HCT116 (cell line): Measurements from ENCODE around the gene SBF2.

Source experiments
- CBX3 ChIP-seq: IDR thresholded peaks from 2 replicates; pipeline ENCODE4 v1.6.1; 2012; ENCODE audit warnings: low read depth
- CTCF ChIP-seq, 3 experiments: fragments of 200-600 bp in 1 of 3; sonication (generic) in 1 of 3; IDR thresholded peaks in 2 of 3; conservative IDR thresholded peaks in 1 of 3; 2 replicates each; pipeline ENCODE4 v1.5.1; 2012 to 2017; ENCODE audit warnings: low read depth in 2 of 3, low read length in 2 of 3, antibody characterized with exemption in 1 of 3, borderline replicate concordance in 1 of 3, control low read depth in 1 of 3, mild to moderate bottlenecking in 1 of 3, mixed read lengths in 1 of 3, mixed run types in 1 of 3, moderate library complexity in 1 of 3; ENCODE audit not compliant: insufficient read depth in 1 of 3
- EZH2 ChIP-seq: fragments of 200-600 bp; sonication (generic); IDR thresholded peaks from 2 replicates; pipeline ENCODE4 v1.6.1; 2017; ENCODE audit warnings: antibody characterized with exemption, mixed run types
- JUND ChIP-seq: IDR thresholded peaks from 2 replicates; pipeline ENCODE4 v1.6.1; 2012
- MAX ChIP-seq: IDR thresholded peaks from 2 replicates; pipeline ENCODE4 v1.6.1; 2012
- POLR2A ChIP-seq: IDR thresholded peaks from 2 replicates; pipeline ENCODE4 v1.7.0; 2011; ENCODE audit warnings: borderline replicate concordance; ENCODE audit not compliant: insufficient read depth, insufficient read length; ENCODE audit errors: extremely low read depth
- POLR2AphosphoS5 ChIP-seq: IDR thresholded peaks from 2 replicates; pipeline ENCODE4 v1.6.1; 2011; ENCODE audit warnings: mild to moderate bottlenecking, low read depth, low read length, moderate library complexity
- ZFX ChIP-seq: fragments of 450-650 bp; IDR thresholded peaks from 2 replicates; pipeline ENCODE4 v1.6.1; 2017

- no peak for TF ChIP-seq CTCF (IDR thresholded peaks at IDR 0.05 in 2 of 3, conservative IDR thresholded peaks at IDR 0.05 in 1 of 3; ENCODE audit: borderline replicate concordance in 1 of 3, insufficient read depth in 1 of 3, low read depth in 2 of 3, low read length in 2 of 3)
- no peak for TF ChIP-seq JUND
- no peak for TF ChIP-seq POLR2AphosphoS5
- TF ChIP-seq MAX = no peak
- TF ChIP-seq EZH2 = no peak
- no peak for TF ChIP-seq ZFX
- TF ChIP-seq CBX3 = no peak
- TF ChIP-seq POLR2A = no peak
Observed at GRCh38 chr11:10265936-10266335, 28.1 kb downstream of the SBF2 start.
